ENCODE measurements around the gene ALOX5AP. TPM values are rescaled to one million over a fixed set of nuclear protein-coding genes. Genes with fewer than 3 reads are reported as not detected.

Gene ALOX5AP
- total RNA-seq, 1 experiment from 2014 or later: not detected

- DNase-seq (ENCODE audit: low spot score) (no peak), ATAC-seq (no peak)
- Mint-ChIP-seq H3K27me3 (ENCODE audit: low read depth) (no peaks in the 10 kb centered on the region), H3K9me3 (no peaks in the 10 kb centered on the region), H3K27ac (no peak overlapping the region), H3K36me3 (no peaks in the 10 kb centered on the region), H3K4me3 (no peak overlapping the region), H3K4me1 (peaks cover 31% of the 10 kb centered on the region)
- TF ChIP-seq ZNF219 (CRISPR knock-in tag; IDR thresholded peaks at IDR 0.05; ENCODE audit: borderline replicate concordance): no peak
- CTCF ChIA-PET: no interaction called here
- POLR2A ChIA-PET: no interaction called here
Measured at GRCh38 chr13:30697996-30698401, 37.3 kb upstream of the ALOX5AP start.

- TF ChIP-seq USF1 (CRISPR knock-in tag; IDR thresholded peaks at IDR 0.05): no peak
- no peak for TF ChIP-seq NR3C1 (CRISPR knock-in tag; conservative IDR thresholded peaks at IDR 0.05; ENCODE audit: low read depth)
- TF ChIP-seq IRF2 (CRISPR knock-in tag; IDR thresholded peaks at IDR 0.05; ENCODE audit: borderline replicate concordance, low read depth): no peak
- no peak for TF ChIP-seq ARID4B (CRISPR knock-in tag; IDR thresholded peaks at IDR 0.05; ENCODE audit: borderline replicate concordance)
- no peak for TF ChIP-seq SOX15 (CRISPR knock-in tag; IDR thresholded peaks at IDR 0.05)
- no peak for TF ChIP-seq ZNF416 (CRISPR knock-in tag; IDR thresholded peaks at IDR 0.05)
- no peak for TF ChIP-seq NFATC4 (CRISPR knock-in tag; IDR thresholded peaks at IDR 0.05)
- TF ChIP-seq RELA (CRISPR knock-in tag; IDR thresholded peaks at IDR 0.05; ENCODE audit: borderline replicate concordance): no peak
- TF ChIP-seq ZNF512 (CRISPR knock-in tag; IDR thresholded peaks at IDR 0.05; ENCODE audit: borderline replicate concordance): no peak
- no peak for TF ChIP-seq ZNF263 (CRISPR knock-in tag; IDR thresholded peaks at IDR 0.05; ENCODE audit: low read depth)
- TF ChIP-seq MYBL2 (CRISPR knock-in tag; IDR thresholded peaks at IDR 0.05): no peak
- no peak for TF ChIP-seq ATF2 (CRISPR knock-in tag; IDR thresholded peaks at IDR 0.05; ENCODE audit: borderline replicate concordance, low read depth)
- Mint-ChIP-seq H3K27ac (no peak overlapping the region), H3K36me3 (no peaks in the 10 kb centered on the region), H3K9me3 (no peaks in the 10 kb centered on the region), H3K27me3 (ENCODE audit: low read depth) (no peaks in the 10 kb centered on the region), H3K4me3 (no peak overlapping the region), H3K4me1 (peaks cover 31% of the 10 kb centered on the region)
- ATAC-seq: no peak
- no peak for DNase-seq (ENCODE audit: low spot score)
- ChIA-PET POLR2A (no interaction called here), CTCF (interaction anchor here (1.2 kb wide), 1 partner anchor 345 kb away, joined by 3 read pairs; no protein-coding TSS in a partner anchor)
Measured at GRCh38 chr13:30698488-30699005, 36.8 kb upstream of the ALOX5AP start.

- Mint-ChIP-seq H3K27me3 (ENCODE audit: low read depth) (no peaks in the 10 kb centered on the region), H3K9me3 (no peaks in the 10 kb centered on the region), H3K27ac (no peak overlapping the region), H3K36me3 (no peaks in the 10 kb centered on the region), H3K4me3 (no peak overlapping the region), H3K4me1 (peaks cover 28% of the 10 kb centered on the region)
- ATAC-seq (no peak), DNase-seq (ENCODE audit: low spot score) (no peak)
- CTCF ChIA-PET: no interaction called here
- POLR2A ChIA-PET: no interaction called here
- TF ChIP-seq ZSCAN18 (CRISPR knock-in tag; IDR thresholded peaks at IDR 0.05): no peak
- TF ChIP-seq ZNF396 (CRISPR knock-in tag; IDR thresholded peaks at IDR 0.05; ENCODE audit: borderline replicate concordance): no peak
- no peak for TF ChIP-seq ZNF263 (CRISPR knock-in tag; IDR thresholded peaks at IDR 0.05; ENCODE audit: low read depth)
- TF ChIP-seq AFF4 (CRISPR knock-in tag; IDR thresholded peaks at IDR 0.05; ENCODE audit: borderline replicate concordance): no peak
- TF ChIP-seq NR1H2 (CRISPR knock-in tag; IDR thresholded peaks at IDR 0.05): no peak
- TF ChIP-seq RELA (CRISPR knock-in tag; IDR thresholded peaks at IDR 0.05; ENCODE audit: borderline replicate concordance): no peak
- TF ChIP-seq CBFB (CRISPR knock-in tag; IDR thresholded peaks at IDR 0.05; ENCODE audit: low read depth): no peak
- TF ChIP-seq SMAD3 (CRISPR knock-in tag; IDR thresholded peaks at IDR 0.05; ENCODE audit: borderline replicate concordance): no peak
Measured at GRCh38 chr13:30700364-30700763, 35.0 kb upstream of the ALOX5AP start.
